ENCODE results near the gene KMT2E.

The KMT2E gene

GRCh38 chr7:105096306-105096705 is 82.3 kb downstream of the KMT2E start:
- DNase-seq = no peak

- no peak for DNase-seq
Measured at GRCh38 chr7:105097619-105098018, 83.6 kb downstream of the KMT2E start.

GRCh38 chr7:105098863-105099515 is 85.0 kb downstream of the KMT2E start:
- DNase-seq = no peak

- DNase-seq = no peak
Measured at GRCh38 chr7:105101864-105102263, 87.9 kb downstream of the KMT2E start.

GRCh38 chr7:105102557-105103352 is 88.8 kb downstream of the KMT2E start:
- no peak for DNase-seq

GRCh38 chr7:105105579-105105978 is 91.6 kb downstream of the KMT2E start:
- DNase-seq = no peak

GRCh38 chr7:105106473-105106872 is 92.5 kb downstream of the KMT2E start:
- no peak for DNase-seq

GRCh38 chr7:105107458-105107857 is 93.5 kb downstream of the KMT2E start:
- DNase-seq = no peak

- no peak for DNase-seq
Measured at GRCh38 chr7:105112440-105113418, 98.7 kb downstream of the KMT2E start.

- DNase-seq = no peak
Measured at GRCh38 chr7:105118612-105119600, 104.9 kb downstream of the KMT2E start.

- DNase-seq = no peak
Measured at GRCh38 chr7:105122619-105123018, 108.6 kb downstream of the KMT2E start.

GRCh38 chr7:105125745-105126144 is 111.7 kb downstream of the KMT2E start:
- no peak for DNase-seq

- DNase-seq = no peak
Measured at GRCh38 chr7:105126436-105126975, 112.5 kb downstream of the KMT2E start.

- no peak for DNase-seq
Measured at GRCh38 chr7:105127179-105127578, 113.2 kb downstream of the KMT2E start.

- DNase-seq = no peak
Measured at GRCh38 chr7:105130048-105130447, 116.0 kb downstream of the KMT2E start.

GRCh38 chr7:105130580-105130979 is 116.6 kb downstream of the KMT2E start:
- DNase-seq = no peak

- DNase-seq = no peak
Measured at GRCh38 chr7:105131033-105131656, 117.1 kb downstream of the KMT2E start.

- no peak for DNase-seq
Measured at GRCh38 chr7:105131890-105132289, 117.9 kb downstream of the KMT2E start.

GRCh38 chr7:105132335-105132734 is 118.3 kb downstream of the KMT2E start:
- DNase-seq = no peak

GRCh38 chr7:105132835-105133234 is 118.8 kb downstream of the KMT2E start:
- DNase-seq = no peak

- DNase-seq = no peak
Measured at GRCh38 chr7:105133358-105133757, 119.4 kb downstream of the KMT2E start.

Data from T1000 (cell line).